Measurements from ENCODE around the gene PODXL.
A peak's percentile ranks its signal among the peaks of the same experiment; 100 is the strongest.
"Not testable (repeated sequence)": the region's sequence is repeated elsewhere in the genome, so short reads cannot be mapped to it uniquely, and the experiment has no call there.

The PODXL gene

GRCh38 chr7:131507592-131508331 lies 48.7 kb downstream of the PODXL start:
- DNase-seq = peak; percentile 84

- no peak for DNase-seq
These were observed 49.8 kb downstream of the PODXL start for GRCh38 chr7:131506597-131506996.

GRCh38 chr7:131505636-131506557 lies 50.5 kb downstream of the PODXL start:
- DNase-seq = no peak

- not testable (repeated sequence) for DNase-seq
These were observed 51.3 kb downstream of the PODXL start for GRCh38 chr7:131505037-131505620.

- no peak for DNase-seq
These were observed 52.1 kb downstream of the PODXL start for GRCh38 chr7:131504157-131504899.

- no peak for DNase-seq
These were observed 52.8 kb downstream of the PODXL start for GRCh38 chr7:131503639-131504038.

GRCh38 chr7:131502810-131503508 lies 53.5 kb downstream of the PODXL start:
- no peak for DNase-seq

- DNase-seq = no peak
These were observed 54.3 kb downstream of the PODXL start for GRCh38 chr7:131501930-131502685.

- DNase-seq = no peak
These were observed 55.0 kb downstream of the PODXL start for GRCh38 chr7:131501422-131501821.

- no peak for DNase-seq
These were observed 56.1 kb downstream of the PODXL start for GRCh38 chr7:131500357-131500756.

GRCh38 chr7:131499801-131500200 lies 56.6 kb downstream of the PODXL start:
- no peak for DNase-seq

- no peak for DNase-seq
These were observed 58.1 kb downstream of the PODXL start for GRCh38 chr7:131498237-131498885.

GRCh38 chr7:131497454-131497853 lies 59.0 kb downstream of the PODXL start:
- DNase-seq = no peak

- DNase-seq = no peak
These were observed 60.5 kb downstream of the PODXL start for GRCh38 chr7:131495669-131496498.

- DNase-seq = no peak
These were observed 62.2 kb downstream of the PODXL start for GRCh38 chr7:131494182-131494581.

- DNase-seq = no peak
These were observed 62.8 kb downstream of the PODXL start for GRCh38 chr7:131493581-131493980.

GRCh38 chr7:131493081-131493480 lies 63.3 kb downstream of the PODXL start:
- DNase-seq = no peak

- no peak for DNase-seq
These were observed 66.5 kb downstream of the PODXL start for GRCh38 chr7:131489881-131490280.

- DNase-seq = no peak
These were observed 67.2 kb downstream of the PODXL start for GRCh38 chr7:131489196-131489595.

GRCh38 chr7:131488361-131488760 lies 68.1 kb downstream of the PODXL start:
- no peak for DNase-seq

Measured in activated CD4-positive, CD25-positive, alpha-beta regulatory T cell treated with anti-CD3 and anti-CD28 coated beads, Interleukin-2, amount 50 U/mL, for 72 hours (primary cell).